ENCODE results near the gene UPF3B. TPM values are rescaled to one million over a fixed set of nuclear protein-coding genes. Genes with fewer than 3 reads are reported as not detected.

The UPF3B gene
- total RNA-seq, 1 donor from 2014 or later = 11.0 TPM

Other genes starting within 250 kb of the UPF3B start
- 9.8 TPM for gene NKRF, start 246.5 kb downstream of the UPF3B start, total RNA-seq
- gene SEPTIN6, start 159.8 kb downstream of the UPF3B start, total RNA-seq = 33.0 TPM
- 0.53 TPM for gene SOWAHD, start 94.4 kb downstream of the UPF3B start, total RNA-seq
- 1,230 TPM for gene RPL39, start 61.3 kb downstream of the UPF3B start, total RNA-seq
- 8.8 TPM for gene RNF113A, start 18.8 kb upstream of the UPF3B start, total RNA-seq
- 57.5 TPM for gene NDUFA1, start 18.9 kb upstream of the UPF3B start, total RNA-seq
- gene AKAP14, start 42.9 kb upstream of the UPF3B start, total RNA-seq = not detected
- 9.6 TPM for gene NKAP, start 90.8 kb upstream of the UPF3B start, total RNA-seq
- gene RHOXF2B, start 224.7 kb upstream of the UPF3B start, total RNA-seq = not detected

Data from sciatic nerve (tissue), 1 donor.